HTR-8/SVneo (cell line): ENCODE results near the gene PNPLA7.

Experiments used
- DNase-seq: peaks from one replicate; pipeline ENCODE4 v3.0.0; 2011; ENCODE audit warnings: low spot score, mixed read lengths; ENCODE audit not compliant: insufficient read length
- FAIRE-seq: peaks from 2 replicates; lab custom pipeline; 2011; peaks lifted over from hg19 to GRCh38; lab: Jason Lieb, UNC

The PNPLA7 gene

DNA sequence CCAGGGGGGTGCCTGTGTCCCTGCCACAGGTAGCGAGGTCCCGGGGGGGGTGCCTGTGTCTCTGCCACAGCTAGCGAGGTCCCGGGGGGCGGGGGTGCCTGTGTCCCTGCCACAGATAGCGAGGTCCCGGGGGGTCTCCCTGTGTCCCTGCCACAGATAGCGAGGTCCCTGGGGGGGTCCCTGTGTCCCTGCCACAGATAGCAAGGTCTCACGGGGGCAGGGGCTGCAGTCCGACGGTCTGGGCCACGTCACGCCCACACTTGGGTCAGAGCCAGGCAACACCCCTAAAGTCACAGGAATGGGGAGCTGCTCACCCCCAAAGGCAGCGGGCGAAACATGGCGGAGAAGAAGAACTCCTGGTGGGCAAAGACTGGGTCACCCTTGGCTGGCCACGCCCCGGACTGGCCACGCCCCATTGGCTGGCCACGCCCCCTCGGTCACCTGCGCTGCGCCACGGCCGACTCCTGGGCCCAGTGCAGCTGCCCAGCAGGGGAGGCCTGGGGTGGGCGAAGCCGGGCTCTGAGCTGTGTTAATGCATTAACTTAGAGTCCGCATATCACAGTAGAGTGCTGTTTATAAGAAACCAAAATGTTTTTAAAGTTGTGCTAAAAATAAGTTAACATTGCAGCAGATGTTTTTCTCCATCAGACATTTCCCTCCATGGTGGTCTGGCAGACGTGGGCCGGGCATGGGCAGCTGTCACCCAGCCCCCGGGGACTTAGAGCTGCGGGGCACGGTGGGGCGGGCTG is 120.1 kb downstream of the PNPLA7 start:
- FAIRE-seq: no peak

DNA sequence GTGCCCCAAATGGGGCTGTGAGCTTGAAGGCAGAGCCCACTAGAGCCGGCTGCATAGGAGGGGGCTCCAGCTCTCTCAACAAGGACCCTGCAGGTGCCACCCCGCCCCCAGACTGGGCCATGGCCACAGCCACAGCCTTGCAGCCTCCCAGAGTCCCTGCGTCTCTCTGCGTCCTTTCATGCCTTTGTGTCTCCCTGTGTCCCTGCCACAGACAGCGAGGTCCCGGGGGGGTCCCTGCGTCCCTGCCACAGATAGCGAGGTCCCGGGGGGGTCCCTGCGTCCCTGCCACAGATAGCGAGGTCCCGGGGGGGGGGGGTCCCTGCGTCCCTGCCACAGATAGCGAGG is 120.7 kb downstream of the PNPLA7 start:
- DNase-seq (no peak), FAIRE-seq (no peak)

More for the DNA sequence above, 120.1 kb downstream of the PNPLA7 start:
- DNase-seq: no peak

DNA sequence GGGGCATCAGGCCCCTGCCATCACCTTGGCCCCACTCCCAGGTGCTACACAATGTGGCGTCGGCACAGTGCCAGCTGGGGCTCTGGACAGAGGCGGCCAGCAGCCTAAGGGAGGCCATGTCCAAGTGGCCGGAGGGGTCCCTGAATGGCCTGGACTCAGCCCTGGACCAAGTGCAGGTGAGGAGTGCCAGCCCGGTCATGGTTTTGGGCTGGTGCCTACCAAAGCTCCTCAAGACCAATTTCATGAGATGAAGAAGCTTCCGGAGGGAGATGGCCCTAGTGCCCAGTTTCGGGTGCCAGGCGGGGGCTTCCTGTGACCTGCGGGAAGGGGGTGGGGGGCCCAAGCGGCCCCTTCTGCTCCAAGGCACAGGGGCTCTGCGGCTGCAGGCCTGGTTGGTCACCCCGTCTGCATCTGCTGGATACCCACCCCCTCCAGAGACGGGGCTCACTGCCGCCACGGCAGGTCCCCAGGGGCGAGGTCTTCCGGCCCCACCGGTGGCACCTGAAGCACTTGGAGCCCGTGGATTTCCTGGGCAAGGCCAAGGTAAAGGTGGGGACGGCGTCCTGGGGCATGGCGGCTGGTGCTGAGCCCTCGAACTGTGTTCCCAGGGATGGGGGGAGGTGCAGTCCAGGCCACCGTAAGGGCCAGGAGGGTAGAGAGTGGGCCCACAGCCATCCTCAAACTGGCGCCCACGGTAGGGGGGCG is 121.2 kb downstream of the PNPLA7 start:
- no peak for DNase-seq
- FAIRE-seq: no peak

DNA sequence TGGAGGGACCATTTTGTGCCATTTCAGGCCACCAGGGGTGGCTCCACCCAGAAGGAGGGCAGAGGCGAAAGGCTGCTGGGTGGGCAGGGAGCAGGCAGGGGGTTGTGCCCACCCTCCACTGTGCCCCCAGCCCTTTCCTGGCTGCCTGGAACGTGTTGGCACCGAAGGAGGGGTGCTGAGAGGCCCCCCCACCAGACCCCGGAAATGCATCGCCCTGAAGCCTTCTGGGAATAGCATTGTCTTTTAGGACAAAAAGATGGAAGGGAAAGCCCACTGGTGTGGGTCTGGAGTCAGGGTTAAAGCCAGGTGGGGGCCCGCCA is 121.9 kb downstream of the PNPLA7 start:
- no peak for DNase-seq
- no peak for FAIRE-seq

DNA sequence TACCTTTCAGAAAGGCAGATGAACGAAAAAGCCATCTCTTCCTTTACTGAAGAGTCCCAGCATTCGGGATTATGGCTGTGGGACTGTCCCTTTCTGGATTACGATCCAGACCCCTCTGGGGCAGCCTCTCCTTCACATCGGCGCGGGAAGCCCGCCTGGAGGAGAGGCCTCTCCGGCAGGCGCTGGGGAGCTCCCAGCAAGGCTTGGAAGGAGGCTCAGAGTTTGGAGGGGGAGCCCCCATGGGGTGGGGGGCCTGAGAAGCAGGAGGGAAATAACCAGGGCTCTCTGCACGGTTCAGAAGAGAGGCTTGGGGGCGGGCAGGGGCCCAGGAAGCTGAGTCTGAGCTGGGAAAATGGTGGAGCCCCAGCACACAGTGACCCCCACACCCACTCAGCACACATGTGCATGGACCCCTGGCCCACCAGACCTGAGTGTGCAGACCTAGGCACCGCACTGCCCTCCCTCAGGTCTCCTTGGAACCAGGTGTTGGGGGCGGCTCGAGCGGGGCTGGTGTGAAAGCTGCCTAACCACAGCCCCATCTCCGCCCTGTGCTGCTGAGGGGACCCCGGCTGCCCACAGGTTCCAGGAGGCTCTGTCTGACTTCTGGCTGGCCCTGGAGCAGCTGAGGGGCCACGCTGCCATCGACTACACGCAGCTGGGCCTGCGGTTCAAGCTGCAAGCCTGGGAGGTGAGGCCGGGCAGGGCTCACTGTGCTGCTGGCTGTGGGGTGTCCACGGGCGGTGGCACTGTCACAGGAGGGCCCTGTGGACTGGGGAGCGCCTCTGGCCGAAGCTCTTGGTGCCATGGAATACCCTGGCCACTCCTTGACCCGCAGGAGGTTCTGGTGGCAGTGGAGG is 122.5 kb downstream of the PNPLA7 start:
- FAIRE-seq: no peak
- DNase-seq: no peak

DNA sequence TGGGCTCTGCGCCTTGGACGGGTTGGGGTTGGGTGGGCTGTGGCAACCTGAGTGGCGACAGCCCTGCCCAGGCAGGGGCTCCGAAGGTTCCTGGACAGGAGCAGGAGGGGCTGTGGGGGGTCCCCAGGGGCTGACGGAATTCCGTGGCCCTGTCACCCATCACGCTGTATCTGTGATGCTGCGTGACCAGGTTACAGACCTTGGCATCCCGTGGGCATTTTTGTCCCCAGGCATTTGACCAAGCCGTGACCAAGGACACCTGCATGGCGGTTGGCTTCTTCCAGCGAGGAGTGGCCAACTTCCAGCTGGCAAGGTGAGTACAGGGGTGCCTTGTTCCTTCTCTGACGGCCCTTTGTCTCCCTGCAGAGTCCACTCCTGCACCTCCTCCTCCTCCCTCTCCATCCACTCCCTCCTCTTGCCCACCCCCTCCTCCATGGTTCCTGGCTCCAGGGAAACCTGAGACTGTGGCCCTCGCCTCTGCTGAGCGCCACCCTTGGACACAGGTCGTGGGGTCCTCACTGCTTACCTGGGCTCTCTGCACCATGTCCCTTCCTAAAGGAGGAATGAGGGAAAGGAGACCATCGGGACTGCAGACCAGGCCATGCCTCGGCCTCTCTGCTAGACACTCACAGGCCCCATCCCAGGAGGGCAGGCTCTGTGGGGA is 124.1 kb downstream of the PNPLA7 start:
- DNase-seq (no peak), FAIRE-seq (no peak)

DNA sequence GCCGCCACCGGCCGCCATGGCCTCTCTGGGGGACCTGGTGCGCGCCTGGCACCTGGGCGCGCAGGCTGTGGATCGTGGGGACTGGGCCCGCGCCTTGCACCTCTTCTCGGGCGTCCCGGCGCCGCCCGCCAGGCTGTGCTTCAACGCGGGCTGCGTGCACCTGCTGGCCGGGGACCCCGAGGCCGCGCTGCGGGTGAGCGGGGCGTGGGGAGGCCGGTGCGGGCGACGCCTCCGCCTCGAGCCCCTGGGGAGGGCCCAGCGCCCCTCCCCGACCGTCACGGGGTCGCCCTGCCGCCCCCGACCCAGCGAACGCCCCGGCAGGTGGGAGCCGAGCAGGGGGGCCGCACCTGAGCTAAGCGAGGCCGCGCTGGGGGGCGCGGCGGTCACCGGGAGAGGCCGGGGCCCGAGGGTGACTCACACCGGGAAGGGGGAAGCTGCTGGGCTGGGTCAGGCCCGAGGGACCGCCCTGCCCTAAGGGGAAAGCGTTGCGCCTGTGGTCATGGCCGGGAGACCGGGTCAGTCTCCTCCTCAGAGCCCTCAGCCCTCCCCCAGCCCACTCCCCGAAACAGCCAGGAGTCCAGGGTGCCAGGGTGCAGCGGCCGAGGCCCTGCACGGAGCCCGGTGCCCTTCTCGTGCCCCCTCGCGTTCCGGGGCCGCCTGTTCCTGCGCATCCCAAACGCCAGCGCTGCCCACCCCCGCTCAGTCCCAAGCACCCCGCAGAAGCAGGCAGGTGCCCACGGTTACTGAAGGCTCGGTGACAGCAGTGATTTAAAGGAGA is 126.5 kb downstream of the PNPLA7 start:
- FAIRE-seq: no peak
- DNase-seq: no peak

DNA sequence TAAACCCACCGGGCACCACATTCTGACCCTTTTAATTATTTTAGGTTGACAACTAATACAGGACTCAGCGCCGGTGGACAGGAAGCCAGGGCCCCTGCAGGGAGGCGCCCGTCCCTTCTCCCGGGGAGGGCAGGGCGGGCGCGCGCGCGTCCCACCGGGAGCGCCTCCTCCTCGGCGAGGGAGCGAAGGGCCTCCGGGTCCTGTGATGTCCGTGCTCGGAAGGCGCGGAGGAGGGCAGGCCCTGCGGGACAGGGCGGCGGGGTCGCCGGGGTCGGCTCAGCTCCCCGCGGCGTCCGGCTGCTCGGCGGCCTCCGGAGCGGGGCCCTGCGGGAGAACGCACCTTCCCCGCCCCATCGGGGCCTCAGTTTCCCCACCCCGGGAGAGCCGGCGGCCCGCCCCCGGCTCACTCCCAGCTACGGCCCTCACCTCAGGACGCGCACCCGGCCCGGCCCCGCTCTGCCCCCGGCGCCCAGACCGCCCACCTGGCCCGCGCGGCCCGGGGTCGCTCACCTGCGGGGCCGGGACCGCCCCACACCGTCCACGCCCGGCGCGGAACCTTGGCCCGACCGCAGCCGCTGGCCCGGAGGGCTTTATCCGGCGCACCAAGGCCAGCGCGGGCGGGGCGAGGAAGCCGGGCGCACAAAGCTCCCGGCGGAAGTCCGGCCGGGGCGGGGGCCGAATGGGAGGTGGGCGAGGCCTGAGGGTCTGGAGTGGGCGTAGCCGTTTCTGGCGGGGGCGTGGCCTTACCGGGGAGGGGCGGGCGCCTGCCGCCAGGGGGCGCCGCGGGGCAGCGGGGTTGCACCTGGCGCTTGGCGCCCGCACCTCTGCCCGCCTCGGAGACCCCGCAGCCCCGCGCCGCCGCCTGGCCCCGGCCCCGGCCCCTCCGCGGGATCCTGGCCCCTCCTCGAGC is 127.3 kb downstream of the PNPLA7 start, which contains the start of the genes EXD3 and NOXA1:
Gene EXD3, minus strand, starts transcription at position 559 of the 910 bp plus-strand sequence. CDS start 27,805 bp downstream, outside the sequence.
Gene NOXA1, plus strand, starts transcription at position 790 of the 910 bp plus-strand sequence. CDS start 137 bp downstream, outside the sequence.
- no peak for FAIRE-seq
- peak; percentile 77 for DNase-seq

DNA sequence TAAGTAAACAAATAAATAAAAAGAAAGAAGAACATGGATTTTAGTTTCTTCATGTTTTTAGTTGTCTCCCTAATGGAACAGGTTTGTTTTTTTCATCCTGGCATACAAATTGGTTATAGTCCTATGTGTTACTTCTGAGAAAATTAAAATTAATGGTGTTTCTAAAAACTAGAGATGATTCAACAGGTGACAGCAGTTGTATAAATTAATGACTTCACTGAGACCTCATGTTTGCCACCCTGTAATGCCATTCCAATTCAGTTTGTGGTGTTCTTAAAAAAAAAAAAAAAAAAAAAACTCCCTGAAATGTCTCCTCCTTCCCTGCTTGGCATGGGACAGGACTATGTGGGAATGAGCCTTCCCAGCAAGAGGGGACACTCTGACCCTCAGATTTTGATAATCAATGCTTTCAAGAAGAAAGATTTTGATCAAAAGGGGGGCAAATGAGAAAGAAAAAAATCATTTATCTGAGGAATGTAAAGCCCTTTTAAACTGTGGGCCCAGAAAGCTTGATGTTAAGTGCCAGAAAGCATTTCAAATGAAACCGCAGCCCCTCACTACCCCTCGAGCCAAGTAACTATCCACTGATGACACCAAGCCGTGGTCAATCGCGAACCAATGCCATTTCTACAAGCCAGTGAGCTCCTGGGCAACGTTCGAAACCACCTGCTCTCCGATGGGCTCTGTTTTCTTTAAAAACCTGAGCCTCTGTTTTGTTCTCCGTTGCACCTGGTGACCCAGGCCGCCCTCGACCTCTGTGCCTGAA is 128.2 kb downstream of the PNPLA7 start:
- DNase-seq (no peak), FAIRE-seq (no peak)

DNA sequence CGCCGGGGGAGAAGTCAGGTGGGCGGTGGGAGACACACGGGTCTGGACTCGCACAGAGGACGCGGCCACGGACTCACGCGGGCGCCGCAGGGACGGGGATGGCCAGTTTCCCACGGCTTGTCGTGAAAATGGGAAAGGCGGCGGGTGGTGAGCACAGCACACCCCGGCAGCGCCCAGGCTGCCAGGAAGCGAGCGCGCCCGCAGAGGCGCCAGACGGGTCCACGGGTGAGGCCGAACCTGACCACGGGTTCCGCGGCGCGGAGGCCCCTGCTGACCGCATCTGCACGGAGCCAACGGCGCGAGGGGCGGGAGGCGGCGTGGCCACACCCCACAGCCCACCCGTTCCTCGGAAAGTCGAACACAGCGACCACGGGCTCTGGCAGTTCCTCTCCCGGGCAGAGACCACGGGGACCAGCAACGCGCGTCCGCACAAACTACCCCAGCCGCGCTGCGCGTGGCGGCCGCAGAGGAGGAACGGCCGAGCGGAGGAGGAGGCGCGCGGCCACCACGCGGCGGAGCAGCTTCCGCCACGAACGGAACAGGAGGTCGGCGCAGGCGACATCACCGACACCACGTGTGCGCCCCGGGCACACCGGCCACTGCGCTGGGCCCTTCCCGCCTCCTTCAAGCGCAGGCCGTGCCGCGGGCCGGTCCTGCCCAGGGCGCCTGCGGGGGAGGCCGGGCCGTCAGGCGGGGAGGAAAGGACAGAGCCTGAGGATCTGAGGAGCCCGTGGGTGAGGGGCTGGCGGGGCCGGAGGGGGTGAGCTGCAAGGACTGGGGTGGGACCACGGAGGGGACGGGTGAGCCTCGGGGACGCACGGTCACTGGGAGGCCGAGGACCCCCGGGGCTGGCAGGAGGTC is 132.8 kb downstream of the PNPLA7 start:
- no peak for FAIRE-seq
- no peak for DNase-seq

DNA sequence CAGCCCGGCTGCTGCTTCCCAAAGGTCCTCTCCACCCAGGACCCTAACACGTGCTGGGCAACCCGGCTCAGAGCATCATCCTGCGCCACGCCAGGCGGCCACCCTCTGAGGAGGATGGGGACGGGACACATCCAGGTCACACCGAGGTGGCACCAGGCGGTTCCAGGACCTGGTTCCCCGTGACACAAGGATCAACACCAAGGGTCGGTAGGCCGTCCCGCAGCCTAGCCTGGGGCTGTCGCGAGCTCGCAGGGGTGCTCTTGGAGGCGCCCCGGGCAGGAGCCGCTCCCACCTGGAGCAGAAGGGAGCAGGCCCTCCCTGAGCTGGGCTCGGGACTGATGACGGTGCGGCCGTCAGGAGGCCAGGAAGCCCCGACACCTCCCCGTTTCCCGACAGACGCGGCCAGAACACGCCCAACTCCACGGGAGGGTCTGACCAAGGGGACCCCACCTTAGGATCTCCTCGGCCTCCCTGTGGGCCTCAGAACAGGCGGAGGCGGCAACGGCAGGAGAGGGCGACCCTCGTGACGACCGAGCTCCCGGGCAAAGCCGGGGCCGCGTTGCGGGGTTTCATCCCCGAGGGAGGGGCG is 133.5 kb downstream of the PNPLA7 start:
- DNase-seq: no peak
- no peak for FAIRE-seq

DNA sequence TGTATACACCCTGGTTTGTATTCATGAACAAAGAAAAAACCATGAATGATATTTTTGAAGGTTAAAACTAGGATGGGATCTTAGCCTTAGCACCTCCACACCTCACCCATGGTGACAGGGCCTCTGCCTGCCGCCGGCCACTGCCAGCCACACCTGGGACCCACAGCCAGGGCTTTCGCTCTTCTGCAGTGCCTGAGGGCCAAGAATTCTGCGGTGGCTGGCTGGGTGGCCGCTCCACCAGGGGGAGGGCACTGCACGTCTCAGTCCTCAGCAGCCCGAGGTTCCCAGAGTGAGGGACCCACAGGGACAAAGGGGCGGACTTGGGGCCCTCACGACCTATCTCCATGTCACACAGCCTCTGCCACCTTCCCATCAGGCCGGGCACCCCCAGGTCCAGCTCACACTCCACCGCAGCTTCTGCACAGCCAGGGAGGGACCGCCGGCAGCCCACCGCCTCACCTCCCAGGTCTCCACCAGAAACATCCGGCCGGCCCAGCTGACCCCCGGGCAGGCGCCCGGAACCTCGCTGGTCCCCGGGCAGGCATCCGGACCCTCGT is 134.1 kb downstream of the PNPLA7 start:
- no peak for FAIRE-seq
- no peak for DNase-seq

DNA sequence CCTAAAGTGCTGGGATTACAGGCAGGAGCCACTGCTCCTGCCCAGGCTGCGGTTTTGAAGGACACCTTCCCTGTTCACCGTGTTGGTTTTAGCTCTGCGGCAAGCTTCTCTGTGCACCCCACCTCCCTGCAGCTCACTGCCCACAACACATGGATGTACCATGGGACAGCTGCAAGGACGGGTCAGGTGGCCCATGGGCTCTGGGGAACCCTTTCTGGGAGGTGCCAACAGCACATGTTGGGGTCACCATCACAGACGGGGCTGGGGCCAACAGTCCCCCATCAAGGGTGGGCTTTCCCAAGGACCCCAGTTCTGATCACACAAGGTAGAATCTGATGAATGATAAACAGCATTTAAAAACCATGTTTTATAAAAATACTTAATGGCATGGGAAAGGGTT is 134.8 kb downstream of the PNPLA7 start:
- FAIRE-seq (no peak), DNase-seq (no peak)

DNA sequence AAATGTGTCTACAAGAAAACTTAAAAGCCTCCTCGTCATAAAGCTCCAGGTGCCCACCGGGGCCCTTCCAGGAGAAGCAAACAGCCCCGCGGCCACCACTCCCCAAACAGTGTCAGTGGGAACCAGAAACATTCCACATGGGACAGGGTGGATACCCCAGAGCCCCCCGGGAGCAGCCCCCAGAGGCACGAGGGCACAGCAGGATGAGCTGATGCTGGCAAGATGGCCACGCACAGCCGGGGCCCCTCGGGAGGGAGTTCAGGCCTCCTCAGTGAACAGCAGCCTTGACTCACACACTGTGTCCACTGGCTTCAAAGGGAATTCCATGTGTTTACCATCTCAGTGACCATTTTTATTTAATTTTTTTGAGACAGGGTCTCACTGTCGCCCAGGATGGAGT is 137.8 kb downstream of the PNPLA7 start:
- DNase-seq: no peak
- FAIRE-seq: no peak

DNA sequence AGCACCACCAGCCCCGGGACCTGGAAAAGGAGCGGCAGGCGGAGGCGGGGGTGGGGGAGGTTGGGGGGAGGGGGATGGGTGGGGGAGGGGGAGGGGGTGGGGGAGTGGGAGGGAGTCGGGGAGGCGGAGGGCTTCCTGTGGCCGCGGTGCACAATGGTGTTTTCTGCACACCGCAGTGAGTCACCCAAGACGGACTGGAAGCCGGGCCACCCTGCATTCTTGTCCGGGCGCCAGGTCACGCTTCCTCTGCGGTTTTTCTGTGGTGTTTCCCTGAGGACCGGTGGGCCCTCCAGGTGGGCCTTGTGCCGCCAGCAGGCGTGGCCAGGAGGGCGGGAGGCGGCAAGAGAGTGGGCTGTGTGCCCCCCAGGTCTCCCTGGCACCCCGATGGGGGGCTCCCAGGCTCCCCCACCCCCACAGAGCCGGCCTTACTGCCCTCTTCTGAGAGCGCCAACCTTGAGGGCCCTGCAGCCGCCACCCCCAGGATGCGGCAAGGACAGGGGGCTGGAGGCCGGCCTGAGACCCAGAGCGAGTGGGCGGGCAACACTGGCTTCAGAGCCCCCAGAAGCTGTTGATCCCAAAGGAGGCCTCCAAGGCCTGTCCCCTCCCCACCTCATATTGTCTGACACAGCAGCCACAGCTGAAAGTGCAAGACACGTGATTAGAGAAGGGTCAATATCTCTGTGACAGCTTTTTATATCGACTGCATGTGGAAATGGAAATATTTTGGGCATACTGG is 138.4 kb downstream of the PNPLA7 start:
- FAIRE-seq (no peak), DNase-seq (peak; percentile 88)

DNA sequence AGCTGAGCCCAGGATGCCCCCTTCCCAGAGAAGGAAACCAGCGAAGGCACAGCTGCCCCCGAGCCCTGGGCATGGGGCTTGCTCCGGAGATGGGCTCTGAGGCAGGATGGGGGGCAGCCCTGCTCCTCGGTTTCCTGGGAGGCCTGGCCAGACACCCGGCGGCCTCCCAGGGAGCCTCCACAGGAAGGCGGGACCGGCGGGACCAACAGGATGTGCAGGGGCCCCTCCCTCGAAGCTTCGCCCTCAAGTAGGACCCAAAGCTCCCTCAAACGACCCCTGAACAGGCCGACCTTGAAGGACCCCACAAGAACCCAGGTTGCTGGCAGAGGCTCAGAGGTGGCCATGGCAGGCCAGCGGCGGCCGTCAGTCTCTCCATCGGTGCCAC is 138.9 kb downstream of the PNPLA7 start:
- DNase-seq: no peak
- FAIRE-seq: no peak
